Adrenal gland (tissue), 12 donors: ENCODE measurements around the gene RO60. TPM values are rescaled to one million over a fixed set of nuclear protein-coding genes. Genes with fewer than 3 reads are reported as not detected.

Experiments used
- DNase-seq, 7 donors: peaks; one replicate each; pipeline ENCODE4 v3.0.0-alpha.2; 2019 to 2020
- H3K27ac ChIP-seq, 5 donors: fragments of 200-600 bp; sonication (generic) in 4 of 5; 1 replicate in 3 of 5; 2 replicates in 2 of 5; pipeline versions ENCODE4 v1.5.1 to v1.8.0; 2016 to 2020; ENCODE audit warnings: mild to moderate bottlenecking in 1 of 5
- H3K27me3 ChIP-seq: fragments of 200-600 bp; 2 replicates; pipeline ENCODE4 v1.8.0; 2021
- H3K36me3 ChIP-seq, 2 donors: fragments of 200-600 bp; replicated peaks in 1 of 2; 1 replicate in 1 of 2; 2 replicates in 1 of 2; pipeline versions ENCODE4 v1.5.1 to v1.8.0; 2018 to 2022
- H3K4me1 ChIP-seq, 2 donors: fragments of 200-600 bp; replicated peaks in 1 of 2; 1 replicate in 1 of 2; 2 replicates in 1 of 2; pipeline versions ENCODE4 v1.5.1 to v1.8.0; 2018 to 2021
- H3K4me3 ChIP-seq, 4 donors: fragments of 200-600 bp; sonication (generic) in 3 of 4; one replicate each; pipeline ENCODE4 v1.5.1; 2016 to 2018
- H3K9me3 ChIP-seq, 3 donors: fragments of 200-600 bp; sonication (generic) in 1 of 3; replicated peaks in 1 of 3; 1 replicate in 2 of 3; 2 replicates in 1 of 3; pipeline versions ENCODE4 v1.5.1 to v1.8.0; 2016 to 2021
- POLR2A ChIP-seq, 2 donors: fragments of 450-650 bp; IDR thresholded peaks; one replicate each; pipeline ENCODE4 v1.6.1; 2017; ENCODE audit warnings: antibody characterized with exemption in 2 of 2, mild to moderate bottlenecking in 2 of 2, moderate library complexity in 1 of 2
- WGBS, 4 donors: extraction: QIAGEN DNeasy Blood & Tissue Kit in 2 of 4; methylation state at CpG; one replicate each; pipeline versions ENCODE4 v1.1.5 to v1.1.7; 2013 to 2017; 5-methylcytosine and 5-hydroxymethylcytosine counted together
- intact Hi-C, 2 donors: fragments of 100-400 bp; cut with DNase I; formaldehyde crosslinking; loops; one replicate each; pipeline versions ENCODE4 v1.14.1 to v1.15.0; 2022 to 2023
- polyA plus RNA-seq, 3 donors: library from polyadenylated mRNA; stranded (reverse); fragments of 200-250 nt in 2 of 3; fragments of 350-450 nt in 1 of 3; fragmentation: Illumina TruSeq in 1 of 3; extraction: RNeasy Lipid Tissue Mini Kit (QIAGEN cat#74804) in 1 of 3; gene quantifications; one replicate each; pipeline ENCODE4 v1.2.3, GENCODE V29; 2013 to 2014
- total RNA-seq, 9 donors: library from RNA; depleted of rRNA in 4 of 9; stranded (reverse); fragments of >200 nt in 4 of 9; fragments of 120-200 nt in 1 of 9; fragmentation: NEBNext Ultra II Directional in 1 of 9; extraction: Animal tissue kit (Norgen Biotek cat#: 25700) in 1 of 9; gene quantifications; one replicate each; pipeline versions ENCODE4 v1.1.0 to v1.2.4, GENCODE V29; 2013 to 2023
- TF ChIP-seq, protein P1 (sequence below), 6 experiments: fragments of 450-650 bp in 4 of 6; fragments of 200-600 bp in 2 of 6; sonication (generic) in 1 of 6; IDR thresholded peaks; 1 replicate in 5 of 6; 2 replicates in 1 of 6; pipeline versions ENCODE4 v1.5.1 to v1.8.0; 2016 to 2021; ENCODE audit warnings: antibody characterized with exemption in 6 of 6, mild to moderate bottlenecking in 2 of 6, moderate library complexity in 1 of 6
- donor health status: healthy with polysubstance abuse.
- donor health status: Bipolar disorder and iron deficiency.
- donor health status: DM: yes; HTN: yes; CAD: no.
- donor health status: DM: no; HTN: no; CAD: no.
- donor health status: DM: no; HTN: no; CAD: no.
- donor health status: DM: yes; HTN: yes; CAD: no.

The RO60 gene
- total and polyA plus RNA-seq, 12 donors: 3.8 to 100 (median 72.8) TPM

DNA sequence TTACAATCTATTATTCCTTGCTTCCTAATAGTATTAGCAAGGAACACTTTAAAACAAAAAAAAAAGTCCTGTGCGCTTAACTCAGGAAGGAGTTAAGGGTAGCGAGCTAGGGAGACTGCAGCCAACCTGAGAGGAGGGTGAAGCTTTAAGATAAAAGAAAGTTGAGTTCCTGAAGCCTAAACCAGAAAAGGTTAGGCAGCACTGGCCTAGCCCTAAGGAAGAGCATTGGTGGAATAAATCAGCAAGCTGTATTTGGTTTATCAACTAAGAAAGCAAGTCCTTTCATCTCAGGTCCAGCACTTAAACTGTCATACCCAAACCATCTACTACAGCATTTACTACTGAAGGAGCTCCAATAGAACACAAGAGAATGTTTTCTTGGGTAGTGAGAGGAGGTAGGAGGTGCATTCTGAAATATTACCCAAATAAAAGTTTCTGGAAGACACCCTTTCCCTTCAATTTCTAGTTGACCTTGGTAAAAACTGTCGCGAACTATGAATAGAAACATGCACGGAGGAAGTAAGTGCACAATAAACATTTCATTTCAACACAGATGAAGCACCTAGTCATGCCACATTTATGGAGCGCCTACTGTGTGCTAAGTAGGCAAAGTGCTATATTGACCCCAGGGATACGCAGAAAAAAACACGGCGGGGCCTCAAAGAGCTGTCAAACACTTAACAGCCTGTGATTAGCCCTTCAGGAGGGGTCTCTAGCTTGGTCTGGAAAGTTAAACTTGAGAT is 44.5 kb downstream of the RO60 start:
- Histone ChIP-seq H3K4me3 (peak overlapping the region in 3 of 4 donors; percentile 27 to 93 (median 68)), H3K27ac (peak overlapping the region; percentile 78 to 99 (median 92)), H3K27me3 (no peaks in the 10 kb centered on the region), H3K4me1 (peaks cover 9 to 18% of the 10 kb centered on the region in 2 donors), H3K36me3 (peaks cover 0 to 16% of the 10 kb centered on the region in 2 donors), H3K9me3 (no peaks in the 10 kb centered on the region)
- intact Hi-C loops: no loop called here
- no peak for DNase-seq
- 24 to 35% (median 28%) methylated on average over 9 of the region's 9 CpGs for WGBS, 4 donors
- no peak for TF ChIP-seq POLR2A (IDR thresholded peaks at IDR 0.05)
- TF ChIP-seq, protein P1, sequence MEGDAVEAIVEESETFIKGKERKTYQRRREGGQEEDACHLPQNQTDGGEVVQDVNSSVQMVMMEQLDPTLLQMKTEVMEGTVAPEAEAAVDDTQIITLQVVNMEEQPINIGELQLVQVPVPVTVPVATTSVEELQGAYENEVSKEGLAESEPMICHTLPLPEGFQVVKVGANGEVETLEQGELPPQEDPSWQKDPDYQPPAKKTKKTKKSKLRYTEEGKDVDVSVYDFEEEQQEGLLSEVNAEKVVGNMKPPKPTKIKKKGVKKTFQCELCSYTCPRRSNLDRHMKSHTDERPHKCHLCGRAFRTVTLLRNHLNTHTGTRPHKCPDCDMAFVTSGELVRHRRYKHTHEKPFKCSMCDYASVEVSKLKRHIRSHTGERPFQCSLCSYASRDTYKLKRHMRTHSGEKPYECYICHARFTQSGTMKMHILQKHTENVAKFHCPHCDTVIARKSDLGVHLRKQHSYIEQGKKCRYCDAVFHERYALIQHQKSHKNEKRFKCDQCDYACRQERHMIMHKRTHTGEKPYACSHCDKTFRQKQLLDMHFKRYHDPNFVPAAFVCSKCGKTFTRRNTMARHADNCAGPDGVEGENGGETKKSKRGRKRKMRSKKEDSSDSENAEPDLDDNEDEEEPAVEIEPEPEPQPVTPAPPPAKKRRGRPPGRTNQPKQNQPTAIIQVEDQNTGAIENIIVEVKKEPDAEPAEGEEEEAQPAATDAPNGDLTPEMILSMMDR (IDR thresholded peaks at IDR 0.05): no peak

DNA sequence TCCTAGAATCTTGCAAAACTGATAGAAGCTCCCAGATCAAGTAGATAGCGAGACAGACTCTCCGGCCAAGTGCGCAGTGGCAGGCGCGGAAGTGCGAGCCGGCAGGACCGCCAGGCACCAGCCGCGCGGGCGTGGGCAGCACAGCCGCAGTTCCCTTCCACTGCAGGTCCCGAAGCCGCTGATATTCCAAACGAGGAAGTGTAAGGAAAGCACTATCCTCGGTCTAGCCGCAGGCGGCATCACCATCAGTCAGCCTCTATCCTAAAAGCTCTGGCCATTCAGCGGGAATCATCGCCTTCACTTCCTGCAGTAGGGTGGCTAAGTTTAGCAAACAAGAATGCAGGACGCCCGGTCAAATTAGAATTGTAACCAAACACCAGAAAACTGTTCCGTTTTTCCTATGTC is 45.1 kb downstream of the RO60 start:
- intact Hi-C loops: no loop called here
- H3K9me3 ChIP-seq: no peaks in the 10 kb centered on the region
- H3K4me3 ChIP-seq: peak overlapping the region in 3 of 4 donors; percentile 27 to 93 (median 68)
- 0 to 1% (median 0%) methylated on average over 8 to 24 of the region's 24 CpGs for WGBS, 4 donors
- H3K4me1 ChIP-seq: peaks cover 9 to 18% of the 10 kb centered on the region in 2 donors
- peaks cover 0 to 10% of the 10 kb centered on the region in 2 donors for H3K36me3 ChIP-seq
- peak overlapping the region; percentile 78 to 99 (median 92) for H3K27ac ChIP-seq
- H3K27me3 ChIP-seq: no peaks in the 10 kb centered on the region
- peak; percentile 44 to 76 (median 54) for DNase-seq
- no peak for TF ChIP-seq POLR2A (IDR thresholded peaks at IDR 0.05)
- TF ChIP-seq, protein P1 (IDR thresholded peaks at IDR 0.05): peak in 3 of 6 experiments; percentile 9 to 22 (median 11)

DNA sequence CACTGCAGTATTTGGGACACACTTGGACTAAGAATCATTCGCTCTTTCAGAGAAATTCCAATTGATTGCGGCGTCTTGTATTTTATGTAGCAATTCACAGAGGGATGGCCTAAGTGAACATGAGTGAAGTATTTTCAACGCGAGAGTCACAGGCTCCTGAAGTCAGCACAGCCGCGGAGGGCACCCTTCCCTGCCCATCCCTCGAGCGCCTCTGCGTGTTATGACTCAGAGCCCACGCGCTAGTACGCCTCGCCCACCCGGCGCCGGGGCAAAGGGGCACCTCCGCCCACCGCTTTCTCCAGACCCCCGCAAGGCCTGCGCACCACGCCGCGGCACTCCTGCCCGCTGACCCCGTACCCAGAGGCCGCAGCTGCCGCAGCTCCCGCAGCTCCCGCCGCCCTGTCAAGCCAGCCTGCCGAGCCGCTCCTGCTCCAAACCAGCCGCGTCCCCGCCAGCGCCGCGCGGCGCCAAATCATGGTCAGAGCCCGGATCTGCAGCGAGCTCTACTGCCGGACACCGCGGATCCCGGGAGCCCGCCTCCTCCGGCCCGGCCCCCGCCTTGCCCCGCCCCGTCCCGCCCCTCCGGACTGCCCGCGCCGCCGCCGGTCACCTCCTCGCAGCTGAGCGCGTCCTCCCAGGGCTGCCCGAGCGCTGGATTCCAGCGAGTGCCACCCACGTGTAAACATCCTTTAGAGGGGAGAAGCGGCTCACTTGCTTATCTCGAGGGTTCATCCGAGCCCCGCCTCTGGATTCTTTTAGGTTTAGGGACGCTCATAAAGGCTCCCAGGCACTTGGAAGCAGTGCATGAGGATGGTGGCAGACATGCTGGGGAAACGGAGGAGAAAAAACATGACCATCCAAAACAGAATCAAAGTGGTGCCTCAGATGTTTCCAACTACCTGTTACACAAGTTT is 45.8 kb downstream of the RO60 start, which contains the start of gene GLRX2:
GLRX2 (minus strand) TSS at position 508 of the 914 bp plus-strand sequence; CDS start at position 476, 32 bp downstream.
- Histone ChIP-seq H3K27me3 (no peaks in the 10 kb centered on the region), H3K27ac (peak within 1 kb of the TSS; percentile 78 to 99 (median 92)), H3K9me3 (no peaks in the 10 kb centered on the region), H3K36me3 (peaks cover 0 to 5% of the 10 kb centered on the region in 2 donors), H3K4me3 (peak within 1 kb of the TSS; percentile 15 to 93 (median 48)), H3K4me1 (peaks cover 9 to 18% of the 10 kb centered on the region in 2 donors)
- TF ChIP-seq POLR2A (IDR thresholded peaks at IDR 0.05): peak; percentile 86 to 94
- TF ChIP-seq, protein P1 (IDR thresholded peaks at IDR 0.05): peak in 2 of 6 experiments; percentile 10 to 33
- DNase-seq: peak; percentile 88 to 93 (median 89)
- intact Hi-C loops: no loop called here
- 0% methylated on average over 39 to 73 of the region's 73 CpGs for WGBS, 4 donors

DNA sequence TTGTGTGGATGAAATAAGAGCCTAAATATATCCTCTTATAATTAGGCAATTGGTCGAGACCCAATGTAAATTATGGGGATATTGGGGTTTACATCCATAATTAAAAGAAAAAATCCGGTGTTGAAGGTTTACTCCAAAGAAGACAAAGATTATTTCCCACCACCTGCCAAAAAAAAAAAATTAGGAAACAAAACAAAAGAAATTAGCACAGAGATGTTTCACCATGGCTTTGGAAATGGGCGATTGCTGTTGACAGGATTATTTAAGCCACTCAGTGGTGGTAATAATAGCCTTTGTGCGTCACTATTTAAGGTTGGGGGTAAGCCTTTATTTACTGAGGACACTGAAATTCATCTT is 46.4 kb downstream of the RO60 start:
- Histone ChIP-seq H3K4me3 (peak overlapping the region in 2 of 4 donors; percentile 68 to 93), H3K27me3 (no peaks in the 10 kb centered on the region), H3K36me3 (no peaks in the 10 kb centered on the region), H3K4me1 (peaks cover 10 to 18% of the 10 kb centered on the region in 2 donors), H3K9me3 (no peaks in the 10 kb centered on the region), H3K27ac (peak overlapping the region; percentile 78 to 99 (median 92))
- no peak for DNase-seq
- intact Hi-C loops: no loop called here
- TF ChIP-seq POLR2A (IDR thresholded peaks at IDR 0.05): no peak
- TF ChIP-seq, protein P1 (IDR thresholded peaks at IDR 0.05): no peak
- WGBS, 4 donors: 23 to 42% (median 38%) methylated on average over 4 of the region's 4 CpGs
